Trophoblast cell (in vitro differentiated cells and primary cell): Measurements from ENCODE around the gene TLE7.

Experiments used
- DNase-seq, 2 donors: peaks; one replicate each; pipeline ENCODE4 v3.0.0-alpha.2; 2016
- H2AFZ ChIP-seq: 2 replicates; pipeline ENCODE4 v1.6.1; 2013; ENCODE audit warnings: low read length, moderate library complexity, mild to moderate bottlenecking; ENCODE audit not compliant: insufficient read depth, poor library complexity
- H2AK5ac ChIP-seq: 2 replicates; pipeline ENCODE4 v1.6.1; 2013; ENCODE audit warnings: mild to moderate bottlenecking, low read length
- H2BK120ac ChIP-seq: 2 replicates; pipeline ENCODE4 v1.6.1; 2013; ENCODE audit warnings: low read length, mild to moderate bottlenecking, moderate library complexity; ENCODE audit not compliant: insufficient read depth, poor library complexity
- H2BK12ac ChIP-seq: 2 replicates; pipeline ENCODE4 v1.6.1; 2013; ENCODE audit warnings: mild to moderate bottlenecking, low read length, moderate library complexity
- H2BK5ac ChIP-seq: 2 replicates; pipeline ENCODE4 v1.6.1; 2013; ENCODE audit warnings: low read length, low read depth, moderate library complexity, mild to moderate bottlenecking; ENCODE audit not compliant: poor library complexity
- H3K14ac ChIP-seq: 2 replicates; pipeline ENCODE4 v1.6.1; 2013; ENCODE audit warnings: mild to moderate bottlenecking, low read length
- H3K18ac ChIP-seq: 2 replicates; pipeline ENCODE4 v1.6.1; 2013; ENCODE audit warnings: mild to moderate bottlenecking, low read length
- H3K23ac ChIP-seq: 2 replicates; pipeline ENCODE4 v1.6.1; 2013; ENCODE audit warnings: low read length
- H3K27ac ChIP-seq: 2 replicates; pipeline ENCODE4 v1.5.1; 2013; ENCODE audit warnings: low read depth, mild to moderate bottlenecking, inconsistent platforms, low read length, moderate library complexity
- H3K27me3 ChIP-seq: 2 replicates; pipeline ENCODE4 v1.6.1; 2013; ENCODE audit warnings: inconsistent platforms, mild to moderate bottlenecking, low read length, moderate library complexity; ENCODE audit not compliant: insufficient read depth
- H3K36me3 ChIP-seq, 2 experiments: 1 replicate in 1 of 2; 2 replicates in 1 of 2; pipeline ENCODE4 v1.6.1; 2013; ENCODE audit warnings: low read length in 2 of 2, mild to moderate bottlenecking in 2 of 2, moderate library complexity in 1 of 2; ENCODE audit not compliant: insufficient read depth in 2 of 2, control insufficient read depth in 1 of 2
- H3K4ac ChIP-seq: 2 replicates; pipeline ENCODE4 v1.6.1; 2013; ENCODE audit warnings: low read depth, mild to moderate bottlenecking, low read length, moderate library complexity
- H3K4me1 ChIP-seq, 2 experiments: 1 replicate in 1 of 2; 2 replicates in 1 of 2; pipeline ENCODE4 v1.6.1; 2013; ENCODE audit warnings: low read length in 2 of 2, mild to moderate bottlenecking in 2 of 2, moderate library complexity in 1 of 2; ENCODE audit not compliant: insufficient read depth in 2 of 2, control insufficient read depth in 1 of 2
- H3K4me2 ChIP-seq: 2 replicates; pipeline ENCODE4 v1.6.1; 2013; ENCODE audit warnings: inconsistent platforms, mild to moderate bottlenecking, low read length, moderate library complexity
- H3K4me3 ChIP-seq: 2 replicates; pipeline ENCODE4 v1.5.1; 2013; ENCODE audit warnings: mild to moderate bottlenecking, low read depth, low read length, inconsistent platforms
- H3K79me1 ChIP-seq: one replicate; pipeline ENCODE4 v1.6.1; 2013; ENCODE audit warnings: low read length
- H3K79me2 ChIP-seq: 2 replicates; pipeline ENCODE4 v1.6.1; 2013; ENCODE audit warnings: low read length, mild to moderate bottlenecking; ENCODE audit not compliant: control insufficient read depth, insufficient read depth, poor library complexity
- H3K9ac ChIP-seq: 2 replicates; pipeline ENCODE4 v1.6.1; 2013; ENCODE audit warnings: mild to moderate bottlenecking, low read length
- H3K9me3 ChIP-seq: 2 replicates; pipeline ENCODE4 v1.6.1; 2013; ENCODE audit warnings: low read depth, mild to moderate bottlenecking, control low read depth, inconsistent platforms, low read length; ENCODE audit not compliant: insufficient read depth
- H4K12ac ChIP-seq: 2 replicates; pipeline ENCODE4 v1.6.1; 2013; ENCODE audit warnings: low read depth, mild to moderate bottlenecking, low read length, moderate library complexity
- H4K8ac ChIP-seq: 2 replicates; pipeline ENCODE4 v1.6.1; 2013; ENCODE audit warnings: low read depth, mild to moderate bottlenecking, low read length, moderate library complexity
- H4K91ac ChIP-seq: one replicate; pipeline ENCODE4 v1.6.1; 2013; ENCODE audit warnings: low read depth, mild to moderate bottlenecking, low read length, moderate library complexity
- WGBS: extraction: QIAGEN DNeasy Blood & Tissue Kit; methylation state at CpG from one replicate; pipeline ENCODE4 v1.1.7; 2013; ENCODE audit warnings: missing lambda C conversion rate; ENCODE audit not compliant: insufficient read length, insufficient coverage; ENCODE audit errors: extremely low coverage; 5-methylcytosine and 5-hydroxymethylcytosine counted together

Gene TLE7

GRCh38 chr16:71380831-71381230 is 61.0 kb downstream of the TLE7 start:
- H3K27ac ChIP-seq: no peak overlapping the region
- no peak overlapping the region for H2BK120ac ChIP-seq
- no peaks in the 10 kb centered on the region for H3K79me2 ChIP-seq
- H3K9me3 ChIP-seq: peaks cover 5% of the 10 kb centered on the region
- no peak overlapping the region for H2AK5ac ChIP-seq
- H2BK5ac ChIP-seq: no peak overlapping the region
- no peak overlapping the region for H4K12ac ChIP-seq
- DNase-seq: no peak
- no peak overlapping the region for H3K4ac ChIP-seq
- H3K23ac ChIP-seq: no peak overlapping the region
- H3K36me3 ChIP-seq: no peaks in the 10 kb centered on the region
- H2BK12ac ChIP-seq: no peak overlapping the region
- no peak overlapping the region for H3K4me2 ChIP-seq
- H3K14ac ChIP-seq: no peak overlapping the region
- no peak overlapping the region for H4K91ac ChIP-seq
- H3K9ac ChIP-seq: no peak overlapping the region
- H3K18ac ChIP-seq: no peak overlapping the region
- no CpG with 5 or more reads among the region's 6 CpGs for WGBS
- no peaks in the 10 kb centered on the region for H3K79me1 ChIP-seq
- H2AFZ ChIP-seq: no peak overlapping the region
- no peak overlapping the region for H3K4me3 ChIP-seq
- H3K4me1 ChIP-seq: peaks cover 9 to 10% of the 10 kb centered on the region in 2 experiments
- H3K27me3 ChIP-seq: no peaks in the 10 kb centered on the region
- H4K8ac ChIP-seq: no peak overlapping the region
